GM23248 (cell line): ENCODE results near the gene CACNB3.

ENCODE experiments used
- EZH2 ChIP-seq: fragments of 200-600 bp; sonication (generic); IDR thresholded peaks from 2 replicates; pipeline ENCODE4 v1.6.1; 2018; ENCODE audit warnings: antibody characterized with exemption, mild to moderate bottlenecking; ENCODE audit not compliant: insufficient read depth, poor library complexity, severe bottlenecking
- EZH2phosphoT487 ChIP-seq: fragments of 200-600 bp; sonication (generic); IDR thresholded peaks from 2 replicates; pipeline ENCODE4 v1.6.1; 2018; ENCODE audit warnings: antibody characterized with exemption, moderate library complexity, mild to moderate bottlenecking, low read depth; ENCODE audit not compliant: insufficient read depth

GRCh38 chr12:48852734-48853688 is 34.7 kb downstream of the CACNB3 start:
- TF ChIP-seq EZH2 = no peak
- TF ChIP-seq EZH2phosphoT487 = no peak
